H1 (cell line): ENCODE measurements around the gene MTF1. TPM values are rescaled to one million over a fixed set of nuclear protein-coding genes. Genes with fewer than 3 reads are reported as not detected.

Experiments used
- E2F6 ChIP-seq: IDR thresholded peaks from 2 replicates; pipeline ENCODE4 v1.6.1; 2012; ENCODE audit warnings: inconsistent platforms
- EZH2 ChIP-seq: fragments of 200-600 bp; sonication (generic); IDR thresholded peaks from 2 replicates; pipeline ENCODE4 v1.7.1; 2012; ENCODE audit warnings: low read depth, mild to moderate bottlenecking, moderate library complexity, low read length, inconsistent platforms; ENCODE audit not compliant: severe bottlenecking
- FOSL1 ChIP-seq: IDR thresholded peaks from 2 replicates; pipeline ENCODE4 v1.6.1; 2011; ENCODE audit warnings: mild to moderate bottlenecking, low read depth, low read length, moderate library complexity; ENCODE audit not compliant: insufficient read depth
- RXRA ChIP-seq: IDR thresholded peaks from 2 replicates; pipeline ENCODE4 v1.6.1; 2011; ENCODE audit warnings: low read depth, mild to moderate bottlenecking, low read length, moderate library complexity; ENCODE audit not compliant: insufficient read depth
- SIX5 ChIP-seq: IDR thresholded peaks from 2 replicates; pipeline ENCODE4 v1.6.1; 2011; ENCODE audit warnings: mild to moderate bottlenecking, low read depth, low read length
- SP2 ChIP-seq: IDR thresholded peaks from 2 replicates; pipeline ENCODE4 v1.6.1; 2012; ENCODE audit warnings: mild to moderate bottlenecking, low read length, inconsistent platforms
- TBP ChIP-seq: IDR thresholded peaks from 2 replicates; pipeline ENCODE4 v1.6.1; 2011; ENCODE audit warnings: low read depth, low read length, improper control_type of control experiment
- polyA plus RNA-seq, 7 experiments: library from polyadenylated mRNA; depleted of rRNA in 3 of 7; stranded (reverse) in 5 of 7; unstranded in 2 of 7; fragments of >200 nt in 5 of 7; fragments of 200-250 nt in 2 of 7; gene quantifications; 1 replicate in 5 of 7; 2 replicates in 1 of 7; 4 replicates in 1 of 7; pipeline versions ENCODE4 v1.2.1 to v1.2.3, GENCODE V29; 2011 to 2013; ENCODE audit warnings: missing spikeins in 2 of 7, mixed read lengths in 2 of 7
- total RNA-seq: library from RNA; stranded (reverse); fragmentation: NEBNext Ultra II Directional; extraction: Animal tissue kit (Norgen Biotek cat#: 25700); gene quantifications from 2 replicates; pipeline ENCODE4 v1.2.1, GENCODE V29; 2021

The MTF1 gene
- total and polyA plus RNA-seq, 2 of the 8 experiments (the other 6 are each of a cell fraction or from before 2014, with no cell fraction given): 4.0 to 15.5 TPM

GRCh38 chr1:37821481-37821880, 37.9 kb downstream of the MTF1 start (continued):
- TF ChIP-seq SP2 (no peak), EZH2 (no peak), TBP (no peak), FOSL1 (no peak), SIX5 (no peak), E2F6 (no peak), RXRA (no peak)
